NCI-H2029 treated with DMSO at 0.1 percent for 48 hours (cell line): Measurements from ENCODE around the gene ITPR2.
"Not testable (repeated sequence)": the region's sequence is repeated elsewhere in the genome, so short reads cannot be mapped to it uniquely, and the experiment has no call there.

Source experiments
- DNase-seq: peaks from one replicate; lab custom pipeline; 2025; lab: John Stamatoyannopoulos, UW

ITPR2 gene

DNA sequence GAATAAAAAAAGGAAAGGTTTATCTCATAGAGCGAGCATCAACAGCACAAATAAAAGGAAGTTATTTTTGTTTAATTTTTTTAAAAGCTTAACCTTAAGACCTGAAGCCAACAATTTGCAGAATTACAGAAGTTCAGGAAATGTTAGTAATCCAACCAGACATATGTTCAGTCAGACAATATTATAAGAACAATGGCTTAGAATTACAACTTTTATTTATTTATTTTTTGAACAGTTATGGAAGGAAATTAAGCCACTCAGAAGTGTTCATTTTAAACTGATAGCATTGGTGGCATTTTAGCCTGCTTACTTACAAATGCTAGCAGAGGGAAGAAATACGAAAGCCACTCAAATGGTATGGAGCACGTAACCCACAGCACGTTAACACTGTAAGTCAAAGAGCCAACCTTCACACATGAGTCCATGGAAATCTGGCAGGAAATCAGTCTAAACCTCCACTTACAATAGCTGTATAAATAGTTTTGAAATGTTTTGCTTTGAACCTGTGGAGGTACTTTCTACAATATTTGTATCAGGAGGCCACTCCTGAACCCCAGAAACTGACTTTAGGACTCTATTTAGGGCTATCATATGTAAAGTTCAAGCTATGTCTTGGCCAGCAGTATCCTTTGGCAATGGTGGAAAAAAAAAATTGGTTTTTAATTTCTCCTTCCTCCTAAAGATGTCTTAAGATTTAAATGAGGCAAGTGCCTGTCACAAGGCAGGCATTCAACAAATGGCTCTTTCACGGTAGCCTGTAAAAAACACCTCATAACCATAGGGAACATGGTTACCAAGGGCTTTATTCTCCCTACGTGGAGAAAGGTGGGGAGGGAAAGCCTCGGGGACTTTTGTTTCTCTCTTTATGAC lies 102.3 kb downstream of the ITPR2 start:
- DNase-seq = no peak

DNA sequence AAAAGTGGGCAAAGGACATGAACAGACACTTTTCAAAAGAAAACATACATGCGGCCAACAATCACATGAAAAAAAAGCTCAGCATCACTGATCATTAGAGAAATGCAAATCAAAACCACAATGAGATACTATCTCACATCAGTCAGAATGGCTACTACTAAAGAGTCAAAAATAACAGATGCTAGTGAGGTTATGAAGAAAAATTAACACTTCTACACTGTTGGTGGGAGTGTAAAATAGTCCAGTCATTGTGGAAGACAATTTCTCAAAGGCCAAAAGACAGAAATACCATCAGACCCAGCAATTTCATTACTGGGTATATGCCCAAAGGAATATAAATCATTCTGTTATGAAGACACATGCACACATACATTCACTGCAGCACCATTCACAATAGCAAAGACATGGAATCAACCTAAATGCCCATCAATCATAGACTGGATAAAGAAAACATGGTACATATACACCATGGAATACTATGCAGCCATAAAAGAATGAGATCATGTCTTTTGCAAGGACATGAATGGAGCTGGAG lies 103.8 kb downstream of the ITPR2 start:
- not testable (repeated sequence) for DNase-seq

DNA sequence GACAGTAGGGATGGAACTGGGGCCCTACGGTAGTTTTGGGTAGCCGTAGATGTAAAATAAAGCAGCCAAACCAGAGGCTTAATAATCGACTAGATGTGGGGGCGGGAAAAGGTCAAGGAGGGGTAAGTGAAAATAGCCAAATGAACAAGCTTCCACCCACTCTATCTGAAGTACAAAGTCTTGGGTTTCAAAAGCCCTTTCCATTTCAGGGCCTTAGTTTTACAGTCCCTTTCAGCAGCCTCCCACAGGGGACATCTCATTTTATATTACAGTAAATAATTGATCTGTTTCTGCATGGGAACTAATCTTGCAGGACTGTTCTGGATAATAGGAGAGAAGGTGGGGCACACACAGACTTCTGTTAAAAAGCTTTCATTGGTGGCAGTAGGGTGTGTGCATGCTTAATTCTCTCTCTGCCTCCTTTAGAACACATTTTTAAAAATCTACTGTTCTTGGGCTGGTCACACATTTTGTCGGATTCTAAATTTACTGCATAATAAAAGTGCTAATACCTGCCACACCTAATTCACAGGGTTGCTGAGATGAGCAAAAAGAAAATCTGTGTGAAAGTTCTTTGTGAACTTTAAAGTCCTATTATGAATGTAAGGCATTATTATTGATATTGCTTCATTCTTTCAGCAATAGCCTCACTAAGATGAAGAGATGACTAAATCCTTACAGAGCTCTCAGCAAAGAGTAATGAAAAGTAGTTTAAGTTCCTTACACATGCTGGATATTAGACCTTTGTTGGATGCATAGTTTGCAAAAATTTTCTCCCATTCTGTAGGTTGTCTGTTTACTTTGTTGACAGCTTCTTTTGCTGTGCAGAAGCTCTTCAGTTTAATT lies 104.6 kb downstream of the ITPR2 start:
- no peak for DNase-seq

DNA sequence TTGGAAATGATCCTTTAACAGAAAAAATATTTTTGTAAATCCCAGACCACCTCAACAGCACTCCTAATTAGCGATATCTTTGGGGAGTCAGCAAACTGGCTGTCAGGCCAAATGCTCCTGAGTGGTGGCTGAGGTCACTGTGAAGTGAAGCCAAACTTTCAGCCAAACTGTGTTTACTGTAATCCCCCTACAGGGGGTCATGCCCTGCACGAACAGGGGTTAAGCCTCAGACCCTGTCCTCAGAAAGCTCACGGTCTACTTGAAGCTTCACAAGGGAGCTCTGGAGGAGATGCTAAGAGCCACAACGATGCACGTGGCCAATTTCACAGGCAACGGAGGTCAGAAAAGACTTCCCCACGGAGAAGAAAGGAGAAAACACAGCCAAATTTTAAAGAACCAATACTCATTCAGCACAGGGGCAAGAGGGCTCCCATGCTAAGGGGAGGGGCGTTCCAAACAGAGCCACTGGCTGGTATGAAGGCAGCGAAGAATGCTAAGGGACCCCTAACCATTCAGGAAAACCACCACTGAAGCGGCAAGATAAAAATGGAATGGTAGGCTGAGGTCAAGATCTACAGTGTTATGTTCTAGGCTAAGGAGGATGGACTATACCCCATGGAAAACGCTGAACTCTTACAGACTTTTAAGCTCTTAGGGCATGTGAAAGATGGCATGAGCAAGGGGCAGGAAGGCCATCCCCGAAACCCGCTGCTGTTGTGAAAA lies 105.4 kb downstream of the ITPR2 start:
- DNase-seq = no peak

GRCh38 chr12:26726956-26727355 lies 106.0 kb downstream of the ITPR2 start:
- DNase-seq = no peak

GRCh38 chr12:26725276-26725916 lies 107.6 kb downstream of the ITPR2 start:
- no peak for DNase-seq

GRCh38 chr12:26724309-26724702 lies 108.7 kb downstream of the ITPR2 start:
- DNase-seq = no peak

DNA sequence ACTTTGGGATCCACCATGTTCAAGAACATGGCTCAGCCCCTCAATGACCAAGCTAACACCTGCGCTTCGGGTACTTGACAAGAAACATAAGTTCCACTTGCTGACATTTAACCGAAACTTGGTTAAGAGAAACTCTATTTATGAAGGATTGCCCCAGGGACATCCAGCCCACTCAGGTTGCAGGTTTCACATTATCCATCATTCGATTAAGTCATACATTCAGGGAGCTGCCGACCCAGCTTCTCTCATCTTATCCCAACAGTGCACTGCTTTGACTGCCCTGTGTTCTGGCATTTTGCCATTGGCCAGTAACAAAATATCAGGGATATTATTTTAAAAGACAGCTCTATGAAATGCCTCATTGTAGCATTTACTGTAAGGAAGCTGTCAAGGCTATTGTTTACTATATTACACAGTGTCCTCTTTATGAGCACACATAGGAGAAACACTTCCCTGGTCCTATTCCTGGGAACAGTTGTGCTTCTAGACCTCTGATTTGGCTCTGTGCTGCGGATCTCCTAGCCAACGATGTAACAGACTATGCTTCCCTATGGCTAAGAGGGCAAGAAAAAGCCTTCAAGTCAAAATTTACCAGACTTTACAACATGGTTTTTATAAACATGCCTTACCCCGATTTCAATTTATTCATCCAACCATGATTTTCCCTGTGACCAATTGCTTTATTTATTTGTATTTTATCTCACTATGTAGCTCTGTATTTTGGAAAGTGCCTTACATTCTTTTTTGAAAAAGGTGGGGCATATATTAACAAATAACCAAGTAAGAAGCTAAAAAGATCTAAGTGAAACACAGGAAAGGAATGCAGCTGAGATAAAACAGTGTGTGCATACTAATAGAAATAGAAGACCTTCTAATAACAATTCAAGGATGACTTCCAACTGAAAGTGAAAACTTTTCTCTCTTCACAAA lies 109.3 kb downstream of the ITPR2 start:
- DNase-seq = peak; percentile 24

GRCh38 chr12:26721800-26722199 lies 111.2 kb downstream of the ITPR2 start:
- peak; percentile 11 for DNase-seq

DNA sequence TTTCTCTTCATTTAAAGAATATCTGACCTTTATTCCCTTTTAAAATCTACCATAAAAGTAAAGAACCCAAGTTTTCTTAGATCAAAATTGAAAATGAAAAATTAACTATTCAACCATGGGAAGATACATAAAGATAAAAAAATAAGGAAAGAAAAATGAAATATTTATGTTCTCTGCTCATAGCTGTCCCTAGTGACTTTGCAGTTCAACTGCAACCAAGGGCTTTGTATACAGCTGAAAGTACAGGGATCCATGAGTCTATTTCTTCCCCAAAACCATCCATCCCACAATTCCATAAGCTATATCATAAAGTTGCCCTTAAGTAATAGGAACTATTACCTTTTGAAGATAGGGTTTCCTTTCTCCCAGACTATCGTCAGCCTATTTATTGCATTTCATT lies 113.1 kb downstream of the ITPR2 start:
- DNase-seq = no peak

- DNase-seq = no peak
Measured at GRCh38 chr12:26717757-26718156, 115.2 kb downstream of the ITPR2 start.

DNA sequence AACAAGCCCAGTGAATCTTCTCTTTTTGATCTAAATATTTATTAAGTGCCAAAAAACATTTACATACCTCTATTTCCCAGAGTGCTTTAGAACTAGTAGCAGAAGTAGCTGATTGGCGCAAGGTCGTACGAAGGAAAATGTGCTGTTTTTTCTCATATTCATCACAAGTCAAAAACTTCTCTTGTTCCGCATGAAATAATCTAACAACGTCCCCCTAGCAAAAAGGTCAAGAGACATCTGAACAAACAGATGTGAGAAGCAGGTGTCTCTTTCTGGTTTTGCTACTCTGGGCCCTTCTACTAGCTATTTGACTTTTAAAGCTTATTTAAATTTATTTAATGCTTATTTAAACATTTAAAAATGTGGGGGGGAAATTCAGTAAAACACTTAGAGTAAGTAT lies 117.8 kb downstream of the ITPR2 start:
- DNase-seq = peak; percentile 38

DNA sequence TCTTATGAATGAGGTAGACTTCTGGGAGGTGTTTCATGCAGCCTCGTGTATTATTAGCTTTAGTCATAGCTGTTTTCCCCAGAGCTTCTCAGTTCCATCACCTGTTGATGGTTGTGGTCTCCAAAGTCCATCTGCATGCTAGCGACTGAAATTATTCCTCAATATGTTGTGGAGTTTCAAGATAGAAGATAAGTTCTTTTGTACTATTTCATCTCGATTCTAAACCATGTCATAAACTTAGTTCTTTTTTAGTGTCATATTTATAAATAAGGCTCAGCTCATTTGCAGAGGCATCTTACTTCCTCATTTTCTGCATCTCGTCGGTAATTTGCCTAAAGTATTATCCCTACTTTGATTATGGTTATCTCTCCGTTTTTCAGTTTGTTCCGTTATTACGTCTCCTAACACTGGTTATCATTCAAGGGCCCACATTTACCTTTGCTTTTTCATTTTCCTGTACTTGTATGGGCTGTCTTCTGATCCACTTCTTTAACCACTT lies 119.1 kb downstream of the ITPR2 start:
- no peak for DNase-seq

GRCh38 chr12:26712892-26713291 lies 120.1 kb downstream of the ITPR2 start:
- no peak for DNase-seq

- no peak for DNase-seq
Measured at GRCh38 chr12:26711569-26711968, 121.4 kb downstream of the ITPR2 start.

DNA sequence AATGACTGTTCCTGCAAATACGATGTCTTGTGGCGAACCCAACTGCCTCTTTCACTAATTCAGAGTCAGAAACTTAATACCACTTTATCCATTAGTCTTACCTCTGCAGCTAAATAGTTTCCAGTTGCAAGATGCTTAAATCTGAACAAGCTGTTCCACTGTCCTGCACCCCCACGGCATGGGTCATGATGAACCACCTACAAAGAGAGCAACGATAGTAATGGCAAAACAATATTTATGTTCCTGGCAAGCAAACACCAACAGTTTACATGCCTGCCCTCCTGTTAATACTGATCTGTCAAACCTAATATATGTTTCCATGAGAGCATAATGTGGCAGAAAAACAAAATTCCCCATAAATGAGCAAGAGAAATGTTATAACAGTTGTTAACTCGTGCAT lies 121.9 kb downstream of the ITPR2 start:
- DNase-seq = no peak

- DNase-seq = no peak
Measured at GRCh38 chr12:26705851-26706250, 127.1 kb downstream of the ITPR2 start.

- no peak for DNase-seq
Measured at GRCh38 chr12:26704684-26705460, 128.1 kb downstream of the ITPR2 start.

GRCh38 chr12:26704214-26704613 lies 128.8 kb downstream of the ITPR2 start:
- no peak for DNase-seq

DNA sequence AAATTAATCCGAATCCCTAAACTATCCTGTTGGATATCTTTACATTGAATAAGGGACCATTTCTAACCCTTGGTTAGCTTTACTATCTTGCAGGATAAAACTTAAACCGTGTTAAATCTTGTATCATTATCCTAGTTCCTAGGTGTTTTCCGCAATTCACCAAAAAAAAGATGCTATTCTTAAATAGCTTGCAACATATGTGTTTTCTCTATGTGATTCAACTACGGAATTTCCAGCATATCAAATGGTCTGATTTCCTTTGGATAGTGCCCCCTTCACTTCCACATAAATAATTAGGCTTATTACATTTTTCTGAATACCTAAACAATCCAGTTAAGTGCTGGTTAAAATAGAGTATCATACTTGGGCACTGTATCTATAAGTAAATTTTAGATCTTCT lies 130.3 kb downstream of the ITPR2 start:
- no peak for DNase-seq
